ENCODE measurements around the gene CNTNAP4. TPM values are rescaled to one million over a fixed set of nuclear protein-coding genes. Genes with fewer than 3 reads are reported as not detected.

Gene CNTNAP4
- total RNA-seq, 1 experiment from 2014 or later, result not detected

DNA sequence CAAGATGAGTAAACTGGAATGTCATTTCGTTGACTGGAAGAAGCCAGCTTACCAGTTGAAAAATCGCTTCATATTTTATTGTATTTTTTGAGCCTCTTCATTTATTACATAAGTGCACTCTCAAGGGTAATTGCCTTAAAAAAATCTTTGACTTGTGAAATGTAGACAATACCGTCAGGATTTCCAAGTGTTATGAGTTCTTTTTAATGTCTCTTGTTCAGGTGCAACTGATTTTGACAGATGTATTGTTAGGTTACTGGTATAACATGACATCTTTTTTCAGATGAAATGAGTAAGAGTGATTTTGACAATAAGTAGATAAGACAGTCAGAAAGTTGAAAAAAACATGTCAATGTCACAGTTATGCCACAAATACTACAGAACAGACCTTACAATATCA, 169.1 kb downstream of the CNTNAP4 start:
- Histone ChIP-seq H3K36me3 (no peaks in the 10 kb centered on the region), H3K27me3 (no peaks in the 10 kb centered on the region), H3K4me3 (no peak overlapping the region), H3K9me3 (no peaks in the 10 kb centered on the region)
- DNase-seq, result no peak

DNA sequence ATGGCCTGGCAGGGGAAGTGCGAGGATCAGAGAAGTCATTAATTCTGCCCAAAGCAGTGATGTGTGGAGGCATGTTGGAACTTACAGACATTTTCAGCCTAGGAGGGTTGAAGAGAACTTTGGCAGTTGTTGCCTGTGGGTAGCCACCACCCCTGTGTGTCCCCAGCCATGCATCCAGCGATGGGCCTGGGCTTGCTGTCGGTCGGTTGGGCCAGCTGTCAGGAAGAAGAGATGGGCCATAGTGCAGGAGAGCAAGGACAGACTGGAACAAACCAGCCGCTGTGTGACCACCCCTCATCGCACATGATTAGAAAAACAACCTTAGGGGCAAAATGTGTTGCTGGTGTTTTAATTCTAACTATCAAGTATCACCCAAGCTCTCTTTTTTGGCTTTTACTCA, 173.7 kb downstream of the CNTNAP4 start:
- no peaks in the 10 kb centered on the region for H3K36me3 ChIP-seq
- H3K27me3 ChIP-seq, result no peaks in the 10 kb centered on the region
- H3K4me3 ChIP-seq, result no peak overlapping the region
- no peaks in the 10 kb centered on the region for H3K9me3 ChIP-seq
- no peak for DNase-seq

- DNase-seq, result no peak
- Histone ChIP-seq H3K27me3 (no peaks in the 10 kb centered on the region), H3K9me3 (no peaks in the 10 kb centered on the region), H3K4me3 (no peak overlapping the region), H3K36me3 (no peaks in the 10 kb centered on the region)
Measured at GRCh38 chr16:76455257-76455656, 178.1 kb downstream of the CNTNAP4 start.

DNA sequence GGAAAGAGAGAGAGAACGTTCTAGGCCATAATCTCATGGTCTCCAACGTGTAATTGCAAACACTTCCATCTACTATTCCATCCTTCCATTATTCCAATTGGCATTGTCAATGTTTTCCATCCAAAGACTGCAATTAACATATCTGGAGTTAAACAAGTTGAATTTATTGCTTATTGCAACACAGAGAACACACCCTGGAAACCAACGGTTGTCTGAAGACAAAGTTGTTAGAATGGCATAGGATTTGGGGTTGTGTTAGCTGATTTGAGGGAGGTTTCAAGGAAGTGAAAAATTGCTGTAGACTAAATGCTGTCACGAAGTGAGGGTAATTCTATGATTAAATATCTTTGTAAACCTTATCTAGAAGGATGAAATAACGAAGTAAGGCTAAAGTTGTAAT, 178.8 kb downstream of the CNTNAP4 start:
- Histone ChIP-seq H3K27me3 (no peaks in the 10 kb centered on the region), H3K9me3 (no peaks in the 10 kb centered on the region), H3K36me3 (no peaks in the 10 kb centered on the region), H3K4me3 (no peak overlapping the region)
- DNase-seq, result no peak

- H3K9me3 ChIP-seq, result no peaks in the 10 kb centered on the region
- no peaks in the 10 kb centered on the region for H3K27me3 ChIP-seq
- DNase-seq, result no peak
- no peak overlapping the region for H3K4me3 ChIP-seq
- H3K36me3 ChIP-seq, result no peaks in the 10 kb centered on the region
Measured at GRCh38 chr16:76459111-76459510, 181.9 kb downstream of the CNTNAP4 start.

DNA sequence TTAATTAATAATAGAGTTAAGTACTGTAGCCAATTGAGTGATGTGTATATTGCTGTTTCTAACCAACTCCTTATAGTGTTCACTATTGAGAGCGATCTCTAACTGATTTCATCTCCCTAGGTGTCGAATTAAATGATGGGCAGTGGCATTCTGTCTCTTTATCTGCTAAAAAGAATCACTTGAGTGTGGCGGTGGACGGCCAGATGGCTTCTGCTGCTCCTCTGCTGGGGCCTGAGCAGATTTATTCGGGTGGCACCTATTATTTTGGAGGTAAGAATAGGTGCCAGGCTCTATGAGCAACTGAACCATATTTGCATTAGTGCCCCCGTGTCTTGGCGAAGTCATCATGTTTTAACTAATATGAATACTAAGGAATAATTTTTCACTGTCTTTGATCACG, 184.6 kb downstream of the CNTNAP4 start:
- H3K9me3 ChIP-seq, result no peaks in the 10 kb centered on the region
- no peak overlapping the region for H3K4me3 ChIP-seq
- H3K27me3 ChIP-seq, result no peaks in the 10 kb centered on the region
- DNase-seq, result no peak
- H3K36me3 ChIP-seq, result no peaks in the 10 kb centered on the region

- Histone ChIP-seq H3K4me3 (no peak overlapping the region), H3K36me3 (no peaks in the 10 kb centered on the region), H3K27me3 (no peaks in the 10 kb centered on the region), H3K9me3 (no peaks in the 10 kb centered on the region)
- DNase-seq, result no peak
Measured at GRCh38 chr16:76464955-76465620, 187.9 kb downstream of the CNTNAP4 start.

DNA sequence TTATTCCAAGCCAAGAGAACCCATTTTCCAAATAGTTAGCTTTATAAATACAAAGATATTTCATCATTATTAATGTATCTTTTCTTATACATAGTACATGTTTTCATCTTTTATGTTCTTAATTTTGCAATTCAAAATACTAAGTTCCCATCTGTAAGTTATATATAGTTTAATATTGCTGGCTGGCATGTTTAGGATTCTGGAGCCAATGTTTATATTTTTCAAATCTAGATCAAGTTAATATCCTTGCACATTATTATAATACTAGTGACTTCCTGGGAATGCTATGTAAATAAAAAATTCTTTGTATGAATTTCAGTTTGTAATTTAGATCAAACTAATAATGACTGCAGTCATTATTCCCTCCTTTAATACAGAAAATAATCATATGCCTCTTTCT, 189.7 kb downstream of the CNTNAP4 start:
- H3K9me3 ChIP-seq, result no peaks in the 10 kb centered on the region
- H3K27me3 ChIP-seq, result no peaks in the 10 kb centered on the region
- no peak overlapping the region for H3K4me3 ChIP-seq
- H3K36me3 ChIP-seq, result no peaks in the 10 kb centered on the region
- no peak for DNase-seq

DNA sequence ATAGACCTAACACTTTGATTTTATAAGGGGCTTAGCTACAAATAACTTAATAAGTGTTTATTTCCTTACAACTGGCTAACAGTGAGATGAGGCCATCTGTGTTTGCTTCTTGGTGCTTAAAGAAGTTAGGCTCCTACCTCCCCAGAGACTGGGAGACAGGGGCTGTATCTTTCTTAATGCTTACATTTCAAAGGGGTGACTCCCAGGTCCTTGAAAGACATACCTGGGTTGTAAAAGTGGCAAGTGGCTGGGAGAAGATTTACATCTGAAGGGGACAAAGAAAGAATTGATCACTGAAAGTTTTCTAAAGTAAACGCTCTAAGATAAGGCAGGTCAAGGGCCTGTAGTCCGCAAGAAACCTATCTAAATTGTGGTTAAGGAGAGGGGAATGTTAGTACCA, 196.8 kb downstream of the CNTNAP4 start:
- H3K4me3 ChIP-seq, result no peak overlapping the region
- H3K27me3 ChIP-seq, result no peaks in the 10 kb centered on the region
- DNase-seq, result no peak
- no peaks in the 10 kb centered on the region for H3K36me3 ChIP-seq
- H3K9me3 ChIP-seq, result no peaks in the 10 kb centered on the region

DNA sequence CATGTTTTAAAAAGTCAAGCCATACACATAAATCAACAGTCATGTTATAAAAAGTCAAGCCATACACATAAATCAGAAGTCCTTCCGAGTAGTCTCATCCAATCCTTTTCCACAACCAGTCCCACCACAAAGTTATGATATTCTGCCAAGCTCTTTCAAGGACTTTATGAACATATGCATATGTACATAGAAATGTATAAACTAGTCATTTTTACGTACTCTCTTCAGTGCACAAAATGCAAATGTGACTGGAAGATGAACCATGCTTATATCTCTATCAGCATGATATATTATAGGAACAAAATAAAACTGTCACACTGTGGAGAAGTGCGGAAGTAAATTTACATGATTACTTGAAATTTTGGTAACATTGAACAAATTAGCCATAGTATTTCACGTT, 200.9 kb downstream of the CNTNAP4 start:
- H3K27me3 ChIP-seq, result no peaks in the 10 kb centered on the region
- no peak for DNase-seq
- H3K9me3 ChIP-seq, result no peaks in the 10 kb centered on the region
- no peaks in the 10 kb centered on the region for H3K36me3 ChIP-seq
- H3K4me3 ChIP-seq, result no peak overlapping the region

DNA sequence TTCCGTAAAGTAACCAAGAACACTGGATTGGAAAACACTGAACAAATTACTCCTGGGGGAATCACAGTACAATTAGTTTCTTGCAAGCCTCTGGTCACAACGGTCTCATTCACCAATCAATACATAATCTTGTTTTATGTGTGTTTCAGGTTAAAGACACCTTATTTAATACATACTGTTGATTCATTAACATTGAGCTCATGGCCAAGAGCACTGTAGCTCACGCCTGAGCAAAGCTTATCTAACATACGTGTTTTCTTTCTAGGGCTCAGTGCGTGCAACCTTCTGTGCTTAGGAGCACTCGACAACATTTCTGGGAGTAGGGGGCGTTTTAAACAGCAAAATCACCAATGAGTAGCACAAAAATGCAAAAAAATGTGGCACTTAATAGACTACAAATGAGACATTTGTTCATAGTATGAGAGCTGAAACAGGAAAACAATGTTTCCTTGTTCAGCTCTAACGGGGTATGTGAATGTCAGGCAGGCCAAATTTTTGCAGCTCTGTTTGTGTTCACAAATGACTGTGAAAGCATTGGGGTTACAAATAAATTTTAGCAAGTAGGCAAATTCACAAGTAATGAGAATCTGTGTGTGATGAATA, 206.2 kb downstream of the CNTNAP4 start:
- no peaks in the 10 kb centered on the region for H3K36me3 ChIP-seq
- no peak for DNase-seq
- H3K4me3 ChIP-seq, result no peak overlapping the region
- H3K9me3 ChIP-seq, result no peaks in the 10 kb centered on the region
- no peaks in the 10 kb centered on the region for H3K27me3 ChIP-seq

GRCh38 chr16:76484020-76484419, 206.8 kb downstream of the CNTNAP4 start:
- no peak for DNase-seq
- no peaks in the 10 kb centered on the region for H3K27me3 ChIP-seq
- H3K4me3 ChIP-seq, result no peak overlapping the region
- H3K9me3 ChIP-seq, result no peaks in the 10 kb centered on the region
- H3K36me3 ChIP-seq, result no peaks in the 10 kb centered on the region

DNA sequence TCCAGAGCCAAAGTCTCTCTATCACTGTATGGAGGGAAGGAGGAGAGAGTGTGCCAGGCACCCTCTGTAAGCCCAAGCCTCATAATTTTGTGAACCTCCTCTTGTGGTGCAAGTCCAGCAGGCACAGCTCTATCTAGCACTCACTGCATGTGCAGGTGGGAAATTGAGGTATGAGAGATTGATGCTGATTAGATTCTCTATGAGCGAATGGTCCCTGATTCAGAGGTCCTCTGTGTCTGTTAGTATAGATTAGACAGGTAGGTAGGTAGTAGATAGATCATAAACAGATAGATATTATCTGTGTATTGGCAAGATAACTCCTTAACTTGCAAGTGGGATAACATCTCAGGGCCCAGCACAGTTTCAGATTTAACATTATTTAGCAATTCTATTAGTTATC, 209.5 kb downstream of the CNTNAP4 start:
- no peak for DNase-seq
- Histone ChIP-seq H3K9me3 (no peaks in the 10 kb centered on the region), H3K4me3 (no peak overlapping the region), H3K36me3 (no peaks in the 10 kb centered on the region), H3K27me3 (no peaks in the 10 kb centered on the region)

- H3K27me3 ChIP-seq, result no peaks in the 10 kb centered on the region
- H3K36me3 ChIP-seq, result no peaks in the 10 kb centered on the region
- no peak overlapping the region for H3K4me3 ChIP-seq
- DNase-seq, result no peak
- no peaks in the 10 kb centered on the region for H3K9me3 ChIP-seq
Measured at GRCh38 chr16:76487411-76488064, 210.3 kb downstream of the CNTNAP4 start.

DNA sequence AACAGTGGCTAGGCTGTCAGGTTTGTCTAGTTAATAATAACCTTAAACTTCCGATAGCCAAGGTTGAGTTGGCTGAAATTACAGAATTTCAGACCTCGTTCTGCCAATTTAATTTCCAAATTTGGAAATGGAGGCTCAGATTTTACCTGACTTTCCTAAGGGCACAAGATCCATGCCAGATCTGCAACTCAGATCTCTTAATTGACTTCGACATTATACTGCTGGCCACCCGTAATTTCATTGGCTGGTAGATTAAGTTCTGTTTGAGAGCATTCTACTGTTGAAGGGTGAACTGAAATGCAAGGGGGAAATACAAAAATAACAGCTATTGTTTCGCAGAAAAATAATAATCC, 210.8 kb downstream of the CNTNAP4 start:
- H3K4me3 ChIP-seq, result no peak overlapping the region
- DNase-seq, result no peak
- no peaks in the 10 kb centered on the region for H3K36me3 ChIP-seq
- H3K9me3 ChIP-seq, result no peaks in the 10 kb centered on the region
- H3K27me3 ChIP-seq, result no peaks in the 10 kb centered on the region

DNA sequence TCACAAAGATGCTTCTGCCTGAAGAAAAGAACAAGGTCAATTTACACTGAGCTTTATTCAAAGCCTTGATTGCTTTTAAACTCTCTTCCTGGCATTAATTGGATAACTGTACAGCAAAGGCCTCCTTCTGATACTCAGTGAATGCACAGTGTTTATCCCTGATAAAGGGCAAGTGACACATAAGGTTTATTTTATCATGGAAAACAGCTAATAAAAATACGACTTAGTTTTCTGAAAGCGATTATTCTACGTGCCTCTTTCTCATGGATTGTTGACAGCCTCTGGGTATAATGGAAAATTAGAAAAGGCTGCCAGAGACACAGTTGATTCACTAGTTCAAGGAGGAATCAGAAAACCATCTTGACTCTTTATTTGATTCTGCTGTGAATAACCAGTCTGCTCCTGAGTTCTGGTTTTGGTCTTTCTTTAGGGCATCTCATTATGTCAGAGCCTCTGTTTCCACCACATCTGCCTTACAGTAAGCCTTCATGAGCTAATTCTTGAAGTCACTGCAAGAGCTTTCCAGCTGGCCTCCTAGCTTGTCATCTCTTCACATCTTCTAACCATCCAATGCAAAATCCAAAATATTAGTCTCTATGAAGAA, 212.9 kb downstream of the CNTNAP4 start:
- no peak for DNase-seq
- H3K9me3 ChIP-seq, result no peaks in the 10 kb centered on the region
- no peaks in the 10 kb centered on the region for H3K36me3 ChIP-seq
- no peak overlapping the region for H3K4me3 ChIP-seq
- no peaks in the 10 kb centered on the region for H3K27me3 ChIP-seq

- no peak for DNase-seq
- H3K27me3 ChIP-seq, result no peaks in the 10 kb centered on the region
- no peak overlapping the region for H3K4me3 ChIP-seq
- no peaks in the 10 kb centered on the region for H3K9me3 ChIP-seq
- no peaks in the 10 kb centered on the region for H3K36me3 ChIP-seq
Measured at GRCh38 chr16:76500006-76500405, 222.8 kb downstream of the CNTNAP4 start.

GRCh38 chr16:76502063-76502462, 224.9 kb downstream of the CNTNAP4 start:
- no peak for DNase-seq

More at GRCh38 chr16:76502063-76502462, 224.9 kb downstream of the CNTNAP4 start:
- Histone ChIP-seq H3K9me3 (no peaks in the 10 kb centered on the region), H3K4me3 (no peak overlapping the region), H3K36me3 (no peaks in the 10 kb centered on the region), H3K27me3 (no peaks in the 10 kb centered on the region)

Measured in MG63 (cell line).